Left ventricle myocardium inferior (tissue), 1 donor: ENCODE results near the gene NPY1R. TPM values are rescaled to one million over a fixed set of nuclear protein-coding genes. Genes with fewer than 3 reads are reported as not detected.

Experiments used
- DNase-seq: peaks from one replicate; pipeline ENCODE4 v3.0.0-alpha.2; 2020
- H3K27ac ChIP-seq: fragments of 200-600 bp; replicated peaks from 2 replicates; pipeline ENCODE4 v1.8.0; 2021
- H3K27me3 ChIP-seq: fragments of 200-600 bp; 2 replicates; pipeline ENCODE4 v1.8.0; 2021; ENCODE audit warnings: low read depth
- H3K36me3 ChIP-seq: fragments of 200-600 bp; 2 replicates; pipeline ENCODE4 v1.8.0; 2021
- H3K4me1 ChIP-seq: fragments of 200-600 bp; 2 replicates; pipeline ENCODE4 v1.8.0; 2021
- H3K4me3 ChIP-seq: fragments of 200-600 bp; 2 replicates; pipeline ENCODE4 v1.8.0; 2021; ENCODE audit warnings: mild to moderate bottlenecking, moderate library complexity
- H3K9me3 ChIP-seq: fragments of 200-600 bp; replicated peaks from 2 replicates; pipeline ENCODE4 v1.8.0; 2021
- intact Hi-C: fragments of 100-400 bp; cut with micrococcal nuclease; formaldehyde crosslinking; loops from one replicate; pipeline ENCODE4 v1.11.0; 2022
- total RNA-seq: library from RNA; stranded (reverse); fragmentation: NEBNext Ultra II Directional; extraction: Animal tissue kit (Norgen Biotek cat#: 25700); gene quantifications from one replicate; pipeline ENCODE4 v1.2.1, GENCODE V29; 2021
- TF ChIP-seq, protein P1 (sequence below): fragments of 200-600 bp; IDR thresholded peaks from 2 replicates; pipeline ENCODE4 v1.8.0; 2021; ENCODE audit warnings: antibody characterized with exemption, mild to moderate bottlenecking, borderline replicate concordance
- donor health status: DM: no; HTN: yes; CAD: no; lungs with severe emphysema.

Gene NPY1R
- total RNA-seq, 1 donor from 2014 or later: 1.6 TPM

DNA sequence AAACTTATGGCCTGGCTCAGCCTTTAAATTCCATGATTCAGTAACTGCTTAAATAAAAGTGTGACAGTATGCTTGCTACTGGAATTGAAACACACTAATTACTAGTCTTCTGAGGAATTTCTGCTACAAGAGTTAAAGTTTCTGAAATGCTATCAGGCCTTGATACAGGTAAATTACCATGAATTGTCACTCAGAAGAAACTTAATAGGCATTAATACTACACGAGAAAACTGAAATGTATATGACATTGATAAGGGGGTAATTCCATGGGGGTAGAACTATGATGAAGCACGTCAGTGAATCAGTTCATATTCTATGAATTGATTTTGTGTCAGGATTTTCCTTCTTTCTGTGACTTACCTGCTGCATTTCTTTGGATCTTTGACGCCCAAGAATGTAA lies 3.0 kb upstream of the NPY1R start:
- Histone ChIP-seq H3K27me3 (peaks cover 53% of the 10 kb centered on the region), H3K4me1 (peaks cover 21% of the 10 kb centered on the region), H3K36me3 (no peaks in the 10 kb centered on the region), H3K4me3 (no peak overlapping the region), H3K27ac (no peak overlapping the region), H3K9me3 (no peaks in the 10 kb centered on the region)
- no peak for DNase-seq
- intact Hi-C loops: no loop called here
- TF ChIP-seq, protein P1, sequence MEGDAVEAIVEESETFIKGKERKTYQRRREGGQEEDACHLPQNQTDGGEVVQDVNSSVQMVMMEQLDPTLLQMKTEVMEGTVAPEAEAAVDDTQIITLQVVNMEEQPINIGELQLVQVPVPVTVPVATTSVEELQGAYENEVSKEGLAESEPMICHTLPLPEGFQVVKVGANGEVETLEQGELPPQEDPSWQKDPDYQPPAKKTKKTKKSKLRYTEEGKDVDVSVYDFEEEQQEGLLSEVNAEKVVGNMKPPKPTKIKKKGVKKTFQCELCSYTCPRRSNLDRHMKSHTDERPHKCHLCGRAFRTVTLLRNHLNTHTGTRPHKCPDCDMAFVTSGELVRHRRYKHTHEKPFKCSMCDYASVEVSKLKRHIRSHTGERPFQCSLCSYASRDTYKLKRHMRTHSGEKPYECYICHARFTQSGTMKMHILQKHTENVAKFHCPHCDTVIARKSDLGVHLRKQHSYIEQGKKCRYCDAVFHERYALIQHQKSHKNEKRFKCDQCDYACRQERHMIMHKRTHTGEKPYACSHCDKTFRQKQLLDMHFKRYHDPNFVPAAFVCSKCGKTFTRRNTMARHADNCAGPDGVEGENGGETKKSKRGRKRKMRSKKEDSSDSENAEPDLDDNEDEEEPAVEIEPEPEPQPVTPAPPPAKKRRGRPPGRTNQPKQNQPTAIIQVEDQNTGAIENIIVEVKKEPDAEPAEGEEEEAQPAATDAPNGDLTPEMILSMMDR: no peak

- peak overlapping the region; percentile 71 for H3K4me3 ChIP-seq
- peaks cover 31% of the 10 kb centered on the region for H3K27me3 ChIP-seq
- H3K4me1 ChIP-seq: peaks cover 21% of the 10 kb centered on the region
- H3K9me3 ChIP-seq: no peaks in the 10 kb centered on the region
- intact Hi-C loops: loop anchor here (5.0 kb wide), 1 partner anchor 835 kb away; no protein-coding TSS in a partner anchor
- H3K36me3 ChIP-seq: no peaks in the 10 kb centered on the region
- H3K27ac ChIP-seq: no peak overlapping the region
- TF ChIP-seq, protein P1: no peak
- peak; percentile 17 for DNase-seq
Measured at GRCh38 chr4:163331629-163332376, 593 bp downstream of the NPY1R start.

- H3K36me3 ChIP-seq: no peaks in the 10 kb centered on the region
- intact Hi-C loops: loop anchor here (5.0 kb wide), 1 partner anchor 834 kb away; no protein-coding TSS in a partner anchor
- H3K27me3 ChIP-seq: peaks cover 31% of the 10 kb centered on the region
- DNase-seq: no peak
- peaks cover 21% of the 10 kb centered on the region for H3K4me1 ChIP-seq
- no peak overlapping the region for H3K27ac ChIP-seq
- H3K4me3 ChIP-seq: peak overlapping the region; percentile 71
- TF ChIP-seq, protein P1: no peak
- no peaks in the 10 kb centered on the region for H3K9me3 ChIP-seq
Measured at GRCh38 chr4:163330916-163331628, 1.3 kb downstream of the NPY1R start.

DNA sequence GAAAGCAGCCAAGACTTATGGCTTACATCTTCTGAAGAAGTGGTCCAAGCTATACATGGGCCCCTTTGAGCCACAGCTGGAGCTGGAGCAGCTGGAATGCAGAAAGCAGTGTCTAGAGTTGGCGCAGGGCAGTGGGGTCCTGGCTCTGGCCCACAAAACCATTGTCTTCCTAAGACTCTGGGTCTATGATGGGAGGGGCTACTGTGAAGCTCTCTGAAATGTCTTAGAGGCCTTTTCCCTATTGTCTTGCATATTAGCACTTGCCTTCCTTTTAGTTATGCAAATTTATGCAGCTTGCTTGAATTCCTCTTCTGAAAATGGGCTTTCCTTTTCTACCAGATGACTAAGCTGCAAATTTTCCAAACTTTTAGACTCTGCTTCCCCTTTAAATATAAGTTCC lies 15.3 kb downstream of the NPY1R start:
- no peak overlapping the region for H3K4me3 ChIP-seq
- H3K4me1 ChIP-seq: no peaks in the 10 kb centered on the region
- peaks cover 42% of the 10 kb centered on the region for H3K9me3 ChIP-seq
- TF ChIP-seq, protein P1: no peak
- H3K36me3 ChIP-seq: no peaks in the 10 kb centered on the region
- DNase-seq: no peak
- peaks cover 5% of the 10 kb centered on the region for H3K27me3 ChIP-seq
- H3K27ac ChIP-seq: no peak overlapping the region
- intact Hi-C loops: no loop called here

DNA sequence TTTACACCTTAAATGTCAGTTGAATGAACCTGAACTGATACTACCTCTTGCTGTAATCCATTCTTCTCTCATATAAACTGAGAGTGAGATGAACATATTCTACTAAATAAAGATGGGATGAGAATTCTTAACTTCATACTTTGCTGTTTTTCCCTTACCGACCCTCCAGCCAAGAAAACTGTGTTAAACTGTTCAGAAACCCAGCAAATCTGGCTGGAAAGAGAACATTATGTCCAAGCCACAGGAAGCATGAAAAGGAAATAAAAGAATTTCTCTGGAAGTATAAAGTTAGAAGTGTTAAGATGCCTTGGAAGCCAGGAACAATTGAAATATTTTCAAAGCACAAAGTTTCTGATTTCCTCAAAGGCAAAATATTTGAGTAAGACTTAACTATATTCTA lies 22.9 kb downstream of the NPY1R start:
- Histone ChIP-seq H3K9me3 (peaks cover 5% of the 10 kb centered on the region), H3K27me3 (no peaks in the 10 kb centered on the region), H3K4me1 (no peaks in the 10 kb centered on the region), H3K36me3 (no peaks in the 10 kb centered on the region), H3K4me3 (no peak overlapping the region), H3K27ac (no peak overlapping the region)
- TF ChIP-seq, protein P1: no peak
- no peak for DNase-seq
- intact Hi-C loops: no loop called here
